Naive B cell (primary cell): ENCODE data around the gene PAK6. TPM values are rescaled to one million over a fixed set of nuclear protein-coding genes. Genes with fewer than 3 reads are reported as not detected.

Experiments used
- ATAC-seq, 2 donors: fragments of 150-1000 bp; cut with Tn5 transposase; 2 replicates each; pipeline ENCODE4 v1.10.0; 2021; ENCODE audit warnings: low read depth in 2 of 2, mild to moderate bottlenecking in 2 of 2, moderate library complexity in 2 of 2
- DNase-seq: peaks from one replicate; pipeline ENCODE4 v3.0.0; 2022
- H3K27ac Mint-ChIP-seq, 6 donors: one replicate each; pipeline ENCODE4 v1.8.0; 2020 to 2022; ENCODE audit warnings: mild to moderate bottlenecking in 6 of 6, mixed read lengths in 6 of 6, moderate library complexity in 5 of 6, inconsistent platforms in 2 of 6
- H3K27me3 Mint-ChIP-seq, 3 donors: one replicate each; pipeline ENCODE4 v1.8.0; 2021 to 2022; ENCODE audit warnings: mixed read lengths in 3 of 3, mild to moderate bottlenecking in 1 of 3
- H3K36me3 Mint-ChIP-seq, 2 donors: one replicate each; pipeline ENCODE4 v1.8.0; 2020 to 2022; ENCODE audit warnings: mixed read lengths in 2 of 2, inconsistent platforms in 1 of 2, mild to moderate bottlenecking in 1 of 2
- H3K4me1 Mint-ChIP-seq, 3 donors: one replicate each; pipeline ENCODE4 v1.8.0; 2020 to 2022; ENCODE audit warnings: mixed read lengths in 3 of 3, inconsistent platforms in 1 of 3, mild to moderate bottlenecking in 1 of 3, moderate library complexity in 1 of 3
- H3K4me3 Mint-ChIP-seq, 8 donors: one replicate each; pipeline ENCODE4 v1.8.0; 2020 to 2022; ENCODE audit warnings: mild to moderate bottlenecking in 8 of 8, mixed read lengths in 8 of 8, moderate library complexity in 8 of 8, inconsistent platforms in 2 of 8
- H3K9me3 Mint-ChIP-seq, 7 donors: one replicate each; pipeline ENCODE4 v1.8.0; 2020 to 2022; ENCODE audit warnings: mixed read lengths in 7 of 7, mild to moderate bottlenecking in 5 of 7, inconsistent platforms in 2 of 7, moderate library complexity in 1 of 7
- polyA plus RNA-seq, 6 donors: library from polyadenylated mRNA; unstranded; fragments of 300-500 nt; fragmentation: Illumina TruSeq; gene quantifications; one replicate each; pipeline ENCODE4 v1.2.3, GENCODE V29; 2021; ENCODE audit warnings: low read depth in 6 of 6

PAK6 gene
- polyA plus RNA-seq, 6 donors from 2014 or later, result not detected

- H3K9me3 Mint-ChIP-seq, result no peaks in the 10 kb centered on the region
- peak overlapping the region in 1 of 6 donors; percentile 83 for H3K27ac Mint-ChIP-seq
- no peaks in the 10 kb centered on the region for H3K36me3 Mint-ChIP-seq
- peaks cover 19 to 27% (median 26%) of the 10 kb centered on the region in 3 donors for H3K4me1 Mint-ChIP-seq
- no peak for ATAC-seq
- peak overlapping the region in 2 of 8 donors; percentile 9 to 41 for H3K4me3 Mint-ChIP-seq
- peaks cover 14 to 51% (median 45%) of the 10 kb centered on the region in 3 donors for H3K27me3 Mint-ChIP-seq
- peak; percentile 55 for DNase-seq
These were observed 40.7 kb downstream of the PAK6 start for GRCh38 chr15:40279437-40280141.

GRCh38 chr15:40280260-40281056 lies 41.6 kb downstream of the PAK6 start:
- H3K4me3 Mint-ChIP-seq, result peak overlapping the region in 6 of 8 donors; percentile 37 to 73 (median 66)
- no peaks in the 10 kb centered on the region for H3K9me3 Mint-ChIP-seq
- no peaks in the 10 kb centered on the region for H3K36me3 Mint-ChIP-seq
- ATAC-seq (no peak), DNase-seq (no peak)
- H3K27me3 Mint-ChIP-seq, result peaks cover 14 to 51% (median 45%) of the 10 kb centered on the region in 3 donors
- H3K4me1 Mint-ChIP-seq, result peaks cover 19 to 24% (median 23%) of the 10 kb centered on the region in 3 donors
- H3K27ac Mint-ChIP-seq, result peak overlapping the region in 1 of 6 donors; percentile 16

- Mint-ChIP-seq H3K27me3 (peaks cover 14 to 46% (median 44%) of the 10 kb centered on the region in 3 donors), H3K36me3 (no peaks in the 10 kb centered on the region), H3K27ac (no peak overlapping the region), H3K9me3 (no peaks in the 10 kb centered on the region), H3K4me3 (peak overlapping the region in 7 of 8 donors; percentile 47 to 78 (median 67)), H3K4me1 (peaks cover 19 to 24% (median 23%) of the 10 kb centered on the region in 3 donors)
- DNase-seq (no peak), ATAC-seq (no peak)
These were observed 42.4 kb downstream of the PAK6 start for GRCh38 chr15:40281057-40281800.

GRCh38 chr15:40281801-40282146 lies 42.9 kb downstream of the PAK6 start:
- H3K4me3 Mint-ChIP-seq, result no peak overlapping the region
- ATAC-seq (no peak), DNase-seq (no peak)
- H3K4me1 Mint-ChIP-seq, result peaks cover 19 to 21% (median 20%) of the 10 kb centered on the region in 3 donors
- H3K27me3 Mint-ChIP-seq, result peaks cover 14 to 41% (median 39%) of the 10 kb centered on the region in 3 donors
- H3K36me3 Mint-ChIP-seq, result no peaks in the 10 kb centered on the region
- H3K9me3 Mint-ChIP-seq, result no peaks in the 10 kb centered on the region
- H3K27ac Mint-ChIP-seq, result no peak overlapping the region

- Mint-ChIP-seq H3K27me3 (peaks cover 14 to 36% (median 34%) of the 10 kb centered on the region in 3 donors), H3K4me3 (peak overlapping the region; percentile 30 to 89 (median 80)), H3K36me3 (no peaks in the 10 kb centered on the region), H3K9me3 (no peaks in the 10 kb centered on the region), H3K4me1 (peaks cover 13 to 19% (median 16%) of the 10 kb centered on the region in 3 donors), H3K27ac (no peak overlapping the region)
- peak; percentile 50 for DNase-seq
- peak; percentile 75 for ATAC-seq
These were observed 43.4 kb downstream of the PAK6 start for GRCh38 chr15:40282147-40282868.

GRCh38 chr15:40282869-40283614 lies 44.2 kb downstream of the PAK6 start, which contains the start of gene ANKRD63:
TSS of gene ANKRD63 (minus strand) at chr15:40283064. CDS start at chr15:40282586, 478 bp downstream.
- peak within 1 kb of the TSS; percentile 42 to 89 (median 80) for H3K4me3 Mint-ChIP-seq

GRCh38 chr15:40283615-40284300 lies 44.9 kb downstream of the PAK6 start:
- H3K27ac Mint-ChIP-seq, result peak overlapping the region in 2 of 6 donors; percentile 14 to 59
- peaks cover 7 to 23% (median 19%) of the 10 kb centered on the region in 3 donors for H3K27me3 Mint-ChIP-seq
- no peak for DNase-seq
- H3K9me3 Mint-ChIP-seq, result no peaks in the 10 kb centered on the region
- H3K36me3 Mint-ChIP-seq, result no peaks in the 10 kb centered on the region
- peak overlapping the region; percentile 42 to 82 (median 67) for H3K4me3 Mint-ChIP-seq
- ATAC-seq, result no peak
- H3K4me1 Mint-ChIP-seq, result peaks cover 6 to 11% (median 7%) of the 10 kb centered on the region in 3 donors

More at GRCh38 chr15:40282869-40283614, 44.2 kb downstream of the PAK6 start, which contains the start of gene ANKRD63:
- DNase-seq (peak; percentile 45), ATAC-seq (peak; percentile 71)
- Mint-ChIP-seq H3K4me1 (peaks cover 6 to 13% (median 11%) of the 10 kb centered on the region in 3 donors), H3K27ac (peak within 1 kb of the TSS in 3 of 6 donors; percentile 14 to 59 (median 19)), H3K27me3 (peaks cover 14 to 30% (median 27%) of the 10 kb centered on the region in 3 donors), H3K36me3 (no peaks in the 10 kb centered on the region), H3K9me3 (no peaks in the 10 kb centered on the region)

- H3K4me1 Mint-ChIP-seq, result peaks cover 3 to 6% (median 4%) of the 10 kb centered on the region in 3 donors
- peaks cover 5 to 13% (median 13%) of the 10 kb centered on the region in 3 donors for H3K27me3 Mint-ChIP-seq
- no peaks in the 10 kb centered on the region for H3K36me3 Mint-ChIP-seq
- H3K9me3 Mint-ChIP-seq, result no peaks in the 10 kb centered on the region
- ATAC-seq, result no peak
- DNase-seq, result no peak
- no peak overlapping the region for H3K27ac Mint-ChIP-seq
- H3K4me3 Mint-ChIP-seq, result peak overlapping the region in 2 of 8 donors; percentile 4 to 62
These were observed 46.3 kb downstream of the PAK6 start for GRCh38 chr15:40285151-40285550.

- ATAC-seq (no peak), DNase-seq (no peak)
- no peaks in the 10 kb centered on the region for H3K36me3 Mint-ChIP-seq
- H3K27ac Mint-ChIP-seq, result no peak overlapping the region
- H3K27me3 Mint-ChIP-seq, result peaks cover under 1 to 8% (median 8%) of the 10 kb centered on the region in 3 donors
- H3K9me3 Mint-ChIP-seq, result no peaks in the 10 kb centered on the region
- peak overlapping the region in 1 of 8 donors; percentile 56 for H3K4me3 Mint-ChIP-seq
- H3K4me1 Mint-ChIP-seq, result peaks cover 3 to 6% (median 4%) of the 10 kb centered on the region in 3 donors
These were observed 46.7 kb downstream of the PAK6 start for GRCh38 chr15:40285554-40286011.

GRCh38 chr15:40286061-40286532 lies 47.2 kb downstream of the PAK6 start:
- ATAC-seq, result no peak
- Mint-ChIP-seq H3K4me1 (peaks cover under 1 to 4% (median 3%) of the 10 kb centered on the region in 3 donors), H3K36me3 (no peaks in the 10 kb centered on the region), H3K9me3 (no peaks in the 10 kb centered on the region), H3K27ac (no peak overlapping the region), H3K4me3 (no peak overlapping the region), H3K27me3 (peaks cover 0 to 3% (median 3%) of the 10 kb centered on the region in 3 donors)
- DNase-seq, result no peak

GRCh38 chr15:40286794-40287193 lies 47.9 kb downstream of the PAK6 start:
- DNase-seq (no peak), ATAC-seq (no peak)
- Mint-ChIP-seq H3K36me3 (no peaks in the 10 kb centered on the region), H3K9me3 (no peaks in the 10 kb centered on the region), H3K27ac (no peak overlapping the region), H3K27me3 (no peaks in the 10 kb centered on the region), H3K4me3 (no peak overlapping the region), H3K4me1 (peaks cover 0 to 4% (median 0%) of the 10 kb centered on the region in 3 donors)
